ENCODE measurements around the gene TSPEAR.
"Not testable (repeated sequence)": the region's sequence is repeated elsewhere in the genome, so short reads cannot be mapped to it uniquely, and the experiment has no call there.

TSPEAR gene

GRCh38 chr21:44614161-44614631 is 97.2 kb downstream of the TSPEAR start:
- no peak for TF ChIP-seq CTCF (conservative IDR thresholded peaks at IDR 0.05)
- H3K27ac ChIP-seq = no peak overlapping the region

- H3K27ac ChIP-seq = no peak overlapping the region
- TF ChIP-seq CTCF (conservative IDR thresholded peaks at IDR 0.05) = no peak
Measured at GRCh38 chr21:44613386-44614155, 97.8 kb downstream of the TSPEAR start.

- H3K27ac ChIP-seq = no peak overlapping the region
- TF ChIP-seq CTCF (conservative IDR thresholded peaks at IDR 0.05) = no peak
Measured at GRCh38 chr21:44612669-44613229, 98.6 kb downstream of the TSPEAR start.

- no peak within 1 kb of the TSS for H3K27ac ChIP-seq
- TF ChIP-seq CTCF (conservative IDR thresholded peaks at IDR 0.05) = no peak
Measured at GRCh38 chr21:44612029-44612486, 99.3 kb downstream of the TSPEAR start, which contains the start of gene KRTAP10-8. Gene KRTAP10-8 (plus strand): TSS chr21:44612079. CDS start chr21:44612101, 22 bp downstream.

GRCh38 chr21:44611551-44611950 is 99.8 kb downstream of the TSPEAR start:
- no peak for TF ChIP-seq CTCF (conservative IDR thresholded peaks at IDR 0.05)
- H3K27ac ChIP-seq = no peak overlapping the region

GRCh38 chr21:44610157-44610843 is 101.1 kb downstream of the TSPEAR start:
- H3K27ac ChIP-seq = not testable (repeated sequence)

GRCh38 chr21:44609193-44609592 is 102.2 kb downstream of the TSPEAR start:
- H3K27ac ChIP-seq = no peak overlapping the region
- TF ChIP-seq CTCF (conservative IDR thresholded peaks at IDR 0.05) = no peak
